ES-I3 (cell line): ENCODE measurements around the gene NEBL.

Experiments
- H3K36me3 ChIP-seq: 2 replicates; pipeline ENCODE4 v1.6.1; 2013; ENCODE audit warnings: mild to moderate bottlenecking, low read length, control low read depth, moderate library complexity; ENCODE audit not compliant: insufficient read depth
- H3K4me1 ChIP-seq: 2 replicates; pipeline ENCODE4 v1.6.1; 2013; ENCODE audit warnings: mild to moderate bottlenecking, control low read depth, low read length; ENCODE audit not compliant: insufficient read depth
- H3K9ac ChIP-seq: 2 replicates; pipeline ENCODE4 v1.6.1; 2013; ENCODE audit warnings: low read depth, mild to moderate bottlenecking, low read length, moderate library complexity
- H3K9me3 ChIP-seq: 2 replicates; pipeline ENCODE4 v1.6.1; 2013; ENCODE audit warnings: mild to moderate bottlenecking, low read length, moderate library complexity; ENCODE audit not compliant: control insufficient read depth, insufficient read depth

NEBL gene

GRCh38 chr10:20858292-20859124 is 38.6 kb downstream of the NEBL start:
- Histone ChIP-seq H3K36me3 (no peaks in the 10 kb centered on the region), H3K4me1 (no peaks in the 10 kb centered on the region), H3K9ac (no peak overlapping the region), H3K9me3 (no peaks in the 10 kb centered on the region)

DNA sequence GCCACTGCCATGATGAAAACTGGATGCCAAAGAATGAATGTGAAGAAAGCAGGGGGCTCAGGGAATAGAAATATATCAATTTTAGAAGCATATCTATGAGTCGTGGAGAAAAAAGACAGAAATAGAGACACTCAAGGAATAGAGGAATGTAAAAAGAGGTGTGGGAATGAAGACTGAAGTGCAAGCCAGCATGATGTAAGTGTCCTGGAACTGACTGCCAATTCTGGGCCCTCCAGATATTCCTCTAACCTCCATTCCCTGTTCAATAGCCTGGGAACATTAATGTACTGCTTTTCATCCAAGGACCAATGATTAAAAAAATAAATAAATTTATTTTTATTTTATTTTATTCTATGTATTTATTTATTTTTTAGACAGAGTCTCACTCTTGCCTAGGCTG is 40.6 kb downstream of the NEBL start:
- Histone ChIP-seq H3K9ac (no peak overlapping the region), H3K36me3 (no peaks in the 10 kb centered on the region), H3K9me3 (no peaks in the 10 kb centered on the region; the same call in 1 of the 2 replicates), H3K4me1 (peaks cover 4% of the 10 kb centered on the region; the same call in 1 of the 2 replicates)

GRCh38 chr10:20855398-20856038 is 41.6 kb downstream of the NEBL start:
- peaks cover 4% of the 10 kb centered on the region; the same call in 1 of the 2 replicates for H3K4me1 ChIP-seq
- no peaks in the 10 kb centered on the region for H3K36me3 ChIP-seq
- no peaks in the 10 kb centered on the region; the same call in 1 of the 2 replicates for H3K9me3 ChIP-seq
- H3K9ac ChIP-seq = no peak overlapping the region

DNA sequence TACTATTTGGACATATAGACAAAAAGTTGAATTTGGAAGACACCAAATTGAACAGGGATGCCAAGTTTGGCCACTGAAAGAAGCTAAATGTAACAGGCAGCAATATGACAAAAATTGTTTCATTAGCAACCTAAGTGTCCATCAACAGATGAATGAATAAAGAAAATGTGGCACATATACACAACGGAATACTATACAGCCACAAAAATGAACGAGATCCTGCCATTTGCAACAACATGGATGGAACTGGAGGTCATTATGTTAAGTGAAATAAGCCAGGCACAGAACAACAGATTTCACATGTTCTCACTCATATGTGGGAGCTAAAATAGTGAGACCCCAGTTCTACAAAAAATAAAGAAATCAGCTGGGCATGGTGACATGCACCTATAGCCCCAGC is 43.8 kb downstream of the NEBL start:
- no peaks in the 10 kb centered on the region for H3K36me3 ChIP-seq
- H3K4me1 ChIP-seq = peaks cover 4% of the 10 kb centered on the region; the same call in 1 of the 2 replicates
- no peak overlapping the region for H3K9ac ChIP-seq
- H3K9me3 ChIP-seq = no peaks in the 10 kb centered on the region; the same call in 1 of the 2 replicates

- Histone ChIP-seq H3K36me3 (no peaks in the 10 kb centered on the region), H3K9me3 (no peaks in the 10 kb centered on the region; the same call in 1 of the 2 replicates), H3K4me1 (peaks cover 4% of the 10 kb centered on the region; the same call in 1 of the 2 replicates), H3K9ac (no peak overlapping the region)
Observed at GRCh38 chr10:20852303-20852702, 44.8 kb downstream of the NEBL start.

DNA sequence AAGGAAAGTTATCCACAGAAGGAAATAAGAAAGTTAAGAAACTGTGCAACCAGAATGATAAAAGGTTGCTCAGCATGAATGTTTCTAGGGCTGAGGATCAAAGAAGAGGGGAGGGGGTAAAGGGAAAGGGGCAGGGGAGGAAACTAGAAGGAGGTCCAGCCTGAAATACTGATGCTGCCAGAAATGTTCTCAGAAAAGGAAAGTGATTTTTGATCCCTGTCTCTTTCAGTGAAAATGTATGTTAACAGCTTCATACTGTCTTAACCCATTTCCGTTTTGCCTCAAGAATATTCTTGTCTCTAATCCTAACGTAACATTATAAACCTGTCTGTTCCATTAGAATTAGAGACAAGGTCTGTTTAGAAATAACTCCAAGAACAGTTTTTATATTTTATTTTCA is 49.6 kb downstream of the NEBL start:
- H3K4me1 ChIP-seq = peaks cover 2% of the 10 kb centered on the region; the same call in 1 of the 2 replicates
- no peak overlapping the region for H3K9ac ChIP-seq
- H3K9me3 ChIP-seq = no peaks in the 10 kb centered on the region
- no peaks in the 10 kb centered on the region for H3K36me3 ChIP-seq

DNA sequence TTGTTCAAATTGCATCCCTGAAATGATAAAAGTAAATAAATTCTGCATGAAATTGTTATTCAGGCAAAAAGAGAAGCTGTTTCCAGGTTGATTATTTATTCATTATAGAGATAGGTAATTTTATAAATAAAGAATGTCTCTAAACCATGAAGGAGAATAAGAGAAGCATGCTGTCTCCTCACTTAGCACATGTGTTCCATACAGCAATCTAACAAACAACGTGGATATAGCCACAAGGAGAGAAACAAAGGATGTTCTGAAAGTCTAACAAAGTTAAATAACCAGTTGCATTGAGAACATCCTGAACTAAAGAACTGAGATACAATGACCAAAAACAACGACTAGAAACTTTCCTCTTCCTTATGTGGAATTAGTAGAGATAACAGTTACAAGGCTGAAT is 50.8 kb downstream of the NEBL start:
- Histone ChIP-seq H3K4me1 (no peaks in the 10 kb centered on the region), H3K9me3 (no peaks in the 10 kb centered on the region), H3K36me3 (no peaks in the 10 kb centered on the region), H3K9ac (no peak overlapping the region)

DNA sequence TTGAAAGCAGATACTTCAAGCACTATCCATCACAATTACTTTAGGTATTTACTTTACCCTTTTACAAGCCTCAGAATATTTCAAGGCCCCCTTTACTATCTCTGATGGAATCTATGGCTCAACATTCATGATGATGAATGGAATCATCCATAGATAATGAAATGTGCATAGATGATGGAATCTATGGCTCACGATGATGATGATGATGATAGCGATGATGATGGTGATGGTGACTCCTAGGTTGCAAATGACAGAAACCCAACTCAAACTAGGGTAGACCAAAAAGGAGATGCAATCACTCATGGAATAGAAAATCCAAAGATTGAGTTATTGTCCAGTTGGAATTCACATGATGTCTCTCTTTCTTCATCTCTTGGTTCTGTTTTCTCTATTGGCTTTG is 55.7 kb downstream of the NEBL start:
- Histone ChIP-seq H3K9me3 (0 out of 2 replicates have a peak, but pooled peaks cover 3% of the 10 kb centered on the region), H3K36me3 (no peaks in the 10 kb centered on the region; the same call in 1 of the 2 replicates), H3K9ac (no peak overlapping the region), H3K4me1 (no peaks in the 10 kb centered on the region)

- 0 out of 2 replicates have a peak, but pooled peaks cover 3% of the 10 kb centered on the region for H3K9me3 ChIP-seq
- no peaks in the 10 kb centered on the region; the same call in 1 of the 2 replicates for H3K36me3 ChIP-seq
- H3K4me1 ChIP-seq = no peaks in the 10 kb centered on the region
- H3K9ac ChIP-seq = no peak overlapping the region
Observed at GRCh38 chr10:20839910-20840309, 57.2 kb downstream of the NEBL start.

DNA sequence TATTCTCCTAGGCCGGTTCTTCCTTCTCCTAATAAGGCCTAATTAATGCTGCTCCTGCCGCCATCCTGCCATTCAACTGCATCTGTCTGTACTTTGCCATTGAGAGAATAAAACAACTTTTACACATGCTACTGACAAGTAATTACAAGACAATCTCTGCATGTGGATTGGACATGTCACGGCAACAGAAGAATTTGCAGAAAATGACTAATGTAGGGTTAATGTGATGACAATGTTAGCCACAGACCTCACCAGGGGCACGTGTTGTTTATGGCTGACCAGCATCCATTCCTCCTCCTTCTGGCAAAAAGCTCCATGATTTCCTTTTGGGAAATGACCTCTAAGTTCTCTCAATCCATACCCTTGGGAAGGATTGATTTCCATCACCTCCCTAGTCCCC is 58.0 kb downstream of the NEBL start:
- Histone ChIP-seq H3K36me3 (no peaks in the 10 kb centered on the region; the same call in 1 of the 2 replicates), H3K9ac (no peak overlapping the region), H3K9me3 (0 out of 2 replicates have a peak, but pooled peaks cover 3% of the 10 kb centered on the region), H3K4me1 (no peaks in the 10 kb centered on the region)

DNA sequence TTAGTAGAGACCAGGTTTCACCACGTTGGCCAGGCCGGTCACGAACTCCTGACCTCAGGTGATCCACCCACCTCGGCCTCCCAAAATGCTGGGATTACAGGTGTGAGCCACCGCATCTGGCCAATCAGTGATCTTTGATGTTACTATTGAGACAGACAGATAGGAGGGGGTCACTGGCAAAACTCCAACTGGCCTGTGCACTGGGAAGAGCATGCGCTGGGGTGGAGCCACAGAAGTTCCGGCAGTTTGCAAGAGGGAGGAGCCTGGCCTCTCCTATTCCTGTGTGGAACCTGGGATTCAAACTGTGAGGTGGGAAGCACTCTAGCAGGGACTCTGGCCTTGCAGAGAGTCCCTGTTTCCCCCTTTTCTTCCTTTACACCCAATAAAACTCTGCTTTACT is 60.7 kb downstream of the NEBL start:
- Histone ChIP-seq H3K9me3 (0 out of 2 replicates have a peak, but pooled peaks cover 3% of the 10 kb centered on the region), H3K36me3 (no peaks in the 10 kb centered on the region; the same call in 1 of the 2 replicates), H3K4me1 (no peaks in the 10 kb centered on the region), H3K9ac (no peak overlapping the region)

DNA sequence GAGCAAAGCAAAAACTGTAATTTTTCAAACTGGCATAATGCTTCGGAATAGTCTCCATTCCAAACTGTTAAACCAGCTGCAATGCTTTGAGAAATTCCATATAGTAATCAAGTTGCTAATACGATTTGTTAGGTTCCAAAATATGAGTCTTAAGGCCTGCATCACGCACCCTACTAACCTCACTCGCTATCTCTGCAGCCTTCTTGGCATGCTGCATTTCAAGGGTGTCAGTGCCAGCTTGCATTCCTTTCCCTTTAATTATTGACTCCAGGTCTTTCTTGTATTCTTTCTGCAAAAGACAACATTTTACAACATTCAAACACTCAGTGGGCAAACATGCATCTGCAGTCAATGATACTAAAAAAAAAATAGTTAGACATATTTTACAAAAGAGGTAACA is 61.8 kb downstream of the NEBL start:
- 0 out of 2 replicates have a peak, but pooled peaks cover 3% of the 10 kb centered on the region for H3K9me3 ChIP-seq

DNA sequence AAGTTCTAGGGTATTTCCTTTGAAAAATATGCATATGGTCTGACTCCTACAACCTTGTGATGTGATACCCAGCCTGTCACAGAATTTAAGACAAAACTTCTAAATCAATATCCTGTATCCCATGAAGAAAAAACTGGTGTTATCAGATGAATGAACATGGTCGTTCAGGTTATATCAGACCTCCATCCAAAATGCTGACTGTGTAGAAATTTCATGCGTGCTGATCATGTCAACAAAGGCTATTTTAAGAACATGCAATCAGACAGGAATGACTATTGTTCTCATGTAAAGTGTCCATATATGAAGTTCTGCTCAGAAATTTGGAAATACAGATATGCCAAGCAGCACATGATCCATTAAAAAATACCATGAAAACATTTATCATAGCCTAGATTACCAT is 62.3 kb downstream of the NEBL start:
- Histone ChIP-seq H3K4me1 (no peaks in the 10 kb centered on the region), H3K9ac (no peak overlapping the region), H3K9me3 (0 out of 2 replicates have a peak, but pooled peaks cover 3% of the 10 kb centered on the region), H3K36me3 (no peaks in the 10 kb centered on the region; the same call in 1 of the 2 replicates)

More for the DNA sequence above, 61.8 kb downstream of the NEBL start:
- Histone ChIP-seq H3K4me1 (no peaks in the 10 kb centered on the region), H3K9ac (no peak overlapping the region), H3K36me3 (no peaks in the 10 kb centered on the region; the same call in 1 of the 2 replicates)

DNA sequence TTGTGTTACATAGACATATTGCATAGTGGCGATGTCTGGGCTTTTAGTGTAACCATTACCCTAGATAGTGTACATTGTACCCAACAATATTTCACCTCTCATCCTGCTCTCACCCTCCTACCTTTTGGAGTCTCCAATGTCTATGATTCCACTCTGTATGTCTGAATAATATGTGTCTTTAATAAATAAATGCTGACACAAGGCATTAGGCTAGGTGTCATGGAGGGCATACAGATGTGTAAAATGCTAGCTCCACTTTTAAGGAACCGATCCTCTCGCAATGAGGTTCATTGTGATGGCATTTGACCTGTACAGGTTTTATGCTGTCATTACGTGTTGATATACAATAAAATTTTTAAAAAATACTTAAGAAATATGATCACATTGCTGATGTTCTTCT is 74.3 kb downstream of the NEBL start:
- H3K9ac ChIP-seq = no peak overlapping the region
- no peaks in the 10 kb centered on the region for H3K4me1 ChIP-seq
- no peaks in the 10 kb centered on the region; the same call in 1 of the 2 replicates for H3K36me3 ChIP-seq
- H3K9me3 ChIP-seq = no peaks in the 10 kb centered on the region
